Activated CD8-positive, alpha-beta memory T cell treated with anti-CD3 and anti-CD28 coated beads for 36 hours (primary cell): Measurements from ENCODE around the gene SLC31A1. TPM values are rescaled to one million over a fixed set of nuclear protein-coding genes. Genes with fewer than 3 reads are reported as not detected.

Experiments used
- total RNA-seq, 2 experiments: library from RNA; stranded (reverse); gene quantifications; one replicate each; pipeline ENCODE4 v1.2.3, GENCODE V29; 2021

Gene SLC31A1
- total RNA-seq, 2 experiments from 2014 or later = 16.0 to 16.5 TPM

Other genes with a start within 250 kb of the SLC31A1 start
- gene ZNF883, start 209.4 kb upstream of the SLC31A1 start, total RNA-seq = 1 to 10 TPM in 1 of 2 experiments, under 1 TPM in 1; 0.99 to 1.0 TPM
- gene ZFP37, start 164.8 kb upstream of the SLC31A1 start, total RNA-seq = 1 to 10 TPM; 1.4 TPM
- 1 to 10 TPM; 4.2 to 5.2 TPM for gene SLC31A2, start 70.5 kb upstream of the SLC31A1 start, total RNA-seq
- gene FKBP15, start 267 bp upstream of the SLC31A1 start, total RNA-seq = 10 to 100 TPM; 32.6 to 32.8 TPM
- 10 to 100 TPM; 44.5 to 50.0 TPM for gene CDC26, start 54.0 kb downstream of the SLC31A1 start, total RNA-seq
- 10 to 100 TPM; 68.8 to 72.4 TPM for gene PRPF4, start 54.1 kb downstream of the SLC31A1 start, total RNA-seq
- gene RNF183, start 81.8 kb downstream of the SLC31A1 start, total RNA-seq = not detected
- 1 to 10 TPM; 1.9 to 2.6 TPM for gene WDR31, start 118.7 kb downstream of the SLC31A1 start, total RNA-seq
- gene BSPRY, start 128.0 kb downstream of the SLC31A1 start, total RNA-seq = 1 to 10 TPM; 5.0 to 6.1 TPM
- gene HDHD3, start 155.4 kb downstream of the SLC31A1 start, total RNA-seq = 10 to 100 TPM; 13.5 to 13.8 TPM
- gene ALAD, start 179.7 kb downstream of the SLC31A1 start, total RNA-seq = 10 to 100 TPM; 18.2 to 20.1 TPM
- gene POLE3, start 189.1 kb downstream of the SLC31A1 start, total RNA-seq = 10 to 100 TPM; 83.4 to 87.1 TPM
- gene C9orf43, start 189.2 kb downstream of the SLC31A1 start, total RNA-seq = under 1 TPM; 0.67 to 0.91 TPM
- gene RGS3, start 242.2 kb downstream of the SLC31A1 start, total RNA-seq = 100 to 1,000 TPM; 116 to 122 TPM